ENCODE results near the gene AKAIN1. TPM values are rescaled to one million over a fixed set of nuclear protein-coding genes. Genes with fewer than 3 reads are reported as not detected.

AKAIN1 gene
- total RNA-seq, 1 donor = not detected

DNA sequence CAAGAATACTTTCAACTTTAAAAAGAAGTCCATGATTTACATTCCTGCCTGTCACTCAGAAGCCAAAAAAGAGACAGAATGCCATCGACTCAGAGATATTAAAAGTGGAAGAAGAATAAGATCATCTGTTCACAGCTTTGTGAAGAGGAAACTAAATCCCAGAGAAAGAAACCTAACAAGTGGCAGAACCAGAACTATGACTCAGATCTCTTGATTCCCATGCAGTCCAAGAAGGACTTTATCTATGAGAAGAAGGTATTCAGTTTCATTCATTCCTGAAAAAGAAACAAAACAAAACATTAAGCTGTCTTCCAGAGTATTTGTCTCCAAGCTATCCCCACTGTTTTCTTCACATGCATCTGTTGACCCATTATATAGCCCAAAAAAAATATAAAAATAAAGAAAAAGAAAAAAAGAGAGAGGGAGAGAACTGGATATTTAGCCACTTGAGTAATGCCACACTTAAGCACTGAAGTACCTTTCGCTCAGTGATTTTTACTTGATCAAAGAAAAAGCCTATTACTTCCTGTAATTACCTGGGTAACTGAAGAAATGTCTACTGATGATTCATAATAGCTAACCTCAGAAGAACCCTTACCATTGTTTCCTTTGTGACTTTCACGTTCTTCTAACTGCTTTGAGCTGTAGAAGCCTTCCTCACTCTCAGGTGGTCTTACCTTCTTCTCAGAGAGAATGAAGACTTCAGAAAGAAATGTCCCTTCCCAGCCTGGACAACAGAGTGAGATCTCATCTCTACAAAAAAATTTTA, 17.7 kb upstream of the AKAIN1 start:
- DNase-seq (ENCODE audit: low read depth) = no peak
- no peak overlapping the region for H3K4me3 ChIP-seq (ENCODE audit: low read depth, low read length)
- TF ChIP-seq, protein P1, sequence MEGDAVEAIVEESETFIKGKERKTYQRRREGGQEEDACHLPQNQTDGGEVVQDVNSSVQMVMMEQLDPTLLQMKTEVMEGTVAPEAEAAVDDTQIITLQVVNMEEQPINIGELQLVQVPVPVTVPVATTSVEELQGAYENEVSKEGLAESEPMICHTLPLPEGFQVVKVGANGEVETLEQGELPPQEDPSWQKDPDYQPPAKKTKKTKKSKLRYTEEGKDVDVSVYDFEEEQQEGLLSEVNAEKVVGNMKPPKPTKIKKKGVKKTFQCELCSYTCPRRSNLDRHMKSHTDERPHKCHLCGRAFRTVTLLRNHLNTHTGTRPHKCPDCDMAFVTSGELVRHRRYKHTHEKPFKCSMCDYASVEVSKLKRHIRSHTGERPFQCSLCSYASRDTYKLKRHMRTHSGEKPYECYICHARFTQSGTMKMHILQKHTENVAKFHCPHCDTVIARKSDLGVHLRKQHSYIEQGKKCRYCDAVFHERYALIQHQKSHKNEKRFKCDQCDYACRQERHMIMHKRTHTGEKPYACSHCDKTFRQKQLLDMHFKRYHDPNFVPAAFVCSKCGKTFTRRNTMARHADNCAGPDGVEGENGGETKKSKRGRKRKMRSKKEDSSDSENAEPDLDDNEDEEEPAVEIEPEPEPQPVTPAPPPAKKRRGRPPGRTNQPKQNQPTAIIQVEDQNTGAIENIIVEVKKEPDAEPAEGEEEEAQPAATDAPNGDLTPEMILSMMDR (IDR thresholded peaks at IDR 0.05; ENCODE audit: insufficient read depth, low read length) = no peak

DNA sequence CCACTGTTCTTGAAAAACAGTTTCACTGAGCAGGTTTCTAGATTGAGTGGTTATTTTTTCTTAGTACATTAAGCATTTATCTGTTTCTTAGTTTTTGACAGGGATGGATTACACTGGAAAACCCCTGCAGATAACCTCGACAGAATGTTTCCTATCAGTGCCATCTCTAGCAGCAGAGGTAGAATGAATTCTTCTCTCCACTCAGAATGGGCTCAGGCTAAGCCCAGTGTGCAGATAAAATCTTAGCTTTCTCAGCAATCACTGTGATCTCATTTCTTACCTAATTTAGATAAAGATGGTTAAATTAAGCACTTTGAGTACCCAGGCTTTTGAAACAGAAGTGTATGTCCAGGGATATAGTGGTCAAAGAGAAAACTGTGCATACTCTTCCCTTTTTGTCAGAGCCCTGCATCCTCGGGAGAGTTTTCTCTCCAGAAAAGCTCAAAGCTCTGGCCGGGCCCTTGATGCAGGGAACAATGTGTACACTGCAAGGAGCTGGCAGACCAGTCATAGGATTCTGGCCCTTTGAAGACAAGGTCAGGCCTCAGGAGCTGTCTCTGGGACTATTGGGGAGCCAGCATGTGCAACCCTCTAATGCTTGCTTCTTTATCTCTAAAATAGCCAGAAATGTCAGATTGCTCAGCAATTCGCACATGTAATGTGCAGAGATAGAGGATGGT, 10.6 kb upstream of the AKAIN1 start:
- no peak overlapping the region for H3K4me3 ChIP-seq (ENCODE audit: low read depth, low read length)
- TF ChIP-seq, protein P1 (IDR thresholded peaks at IDR 0.05; ENCODE audit: insufficient read depth, low read length) = no peak
- DNase-seq (ENCODE audit: low read depth) = no peak

DNA sequence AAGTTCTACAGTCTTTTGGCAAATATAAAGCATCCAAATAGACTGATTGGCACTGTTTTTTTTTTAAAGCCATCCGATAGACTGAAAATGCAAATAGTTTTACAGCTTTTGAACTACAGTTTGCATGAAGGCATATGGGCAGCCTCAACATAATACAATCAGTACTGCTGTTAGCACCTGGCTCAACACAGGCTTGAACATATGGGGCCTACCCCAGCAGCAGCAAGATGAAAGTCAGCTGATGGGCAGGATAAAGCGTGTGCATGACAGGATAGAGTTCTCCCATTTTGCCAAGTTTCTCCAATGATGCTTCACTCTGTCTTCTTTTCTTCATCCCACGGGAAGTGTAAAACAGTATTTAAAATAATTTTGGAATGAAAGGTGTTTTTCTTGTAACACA, 1.3 kb upstream of the AKAIN1 start:
- DNase-seq (ENCODE audit: low read depth) = no peak
- TF ChIP-seq, protein P1 (IDR thresholded peaks at IDR 0.05; ENCODE audit: insufficient read depth, low read length) = no peak

DNA sequence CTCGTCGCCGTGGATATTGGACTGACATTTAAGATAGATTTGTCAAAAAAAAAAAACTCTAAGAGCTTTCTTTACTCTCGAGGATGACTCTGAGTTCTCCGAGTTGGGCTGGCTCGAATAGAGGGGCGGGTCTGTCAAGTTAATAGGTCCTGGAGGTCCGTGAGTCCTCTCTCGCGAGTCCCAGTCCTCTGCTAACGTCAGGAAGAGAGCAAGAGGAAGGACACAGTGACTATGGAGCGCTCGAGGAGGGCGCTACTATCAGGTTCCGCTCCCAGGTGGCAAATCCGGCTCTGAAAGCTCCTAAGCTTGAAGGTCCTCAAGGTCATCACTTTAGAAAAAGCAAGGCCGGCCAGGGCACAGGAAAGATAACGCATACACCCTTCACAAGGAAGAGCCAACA, 404 bp upstream of the AKAIN1 start:
- DNase-seq (ENCODE audit: low read depth) = no peak
- H3K4me3 ChIP-seq (ENCODE audit: low read depth, low read length) = no peak overlapping the region
- TF ChIP-seq, protein P1 (IDR thresholded peaks at IDR 0.05; ENCODE audit: insufficient read depth, low read length) = no peak

More for the DNA sequence above, 1.3 kb upstream of the AKAIN1 start:
- no peak overlapping the region for H3K4me3 ChIP-seq (ENCODE audit: low read depth, low read length)

DNA sequence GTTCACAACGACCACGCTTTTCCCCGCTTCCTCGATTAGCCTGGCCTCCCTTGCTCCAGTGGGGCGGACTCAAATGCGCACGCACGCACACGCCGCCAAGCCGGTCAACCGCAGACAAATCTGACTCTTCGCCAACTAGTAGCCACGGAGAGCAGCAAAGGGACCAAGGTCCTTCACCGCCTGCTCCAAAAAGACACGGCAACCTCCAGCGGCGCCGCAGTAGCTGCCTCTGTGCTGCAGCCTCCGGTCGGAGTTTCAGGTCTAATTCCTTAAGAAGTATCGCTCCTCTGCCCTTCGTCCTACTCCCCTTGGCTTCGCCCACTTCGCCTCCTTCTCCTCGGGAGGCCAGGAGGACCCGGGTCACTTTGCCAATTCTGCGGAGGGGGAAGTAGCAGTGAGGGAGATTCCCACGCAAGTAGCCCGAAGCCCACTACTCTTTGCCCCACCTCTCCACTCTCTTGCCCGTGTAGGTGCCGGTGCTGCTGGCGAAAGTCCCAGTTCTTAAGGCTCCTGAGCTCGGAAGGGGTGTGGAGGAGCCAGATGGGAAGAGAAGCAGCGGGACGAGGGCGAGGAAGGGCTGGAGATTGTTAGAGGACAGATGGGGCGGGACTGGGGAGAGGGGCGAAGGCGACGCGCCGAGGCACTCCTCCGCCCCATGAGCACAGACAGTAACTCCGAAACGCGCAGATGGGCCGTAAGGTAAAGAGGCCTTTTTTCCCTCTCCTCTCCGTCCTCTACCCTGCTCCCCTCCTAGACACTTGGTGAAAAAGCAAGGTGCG, 615 bp downstream of the AKAIN1 start:
- H3K4me3 ChIP-seq (ENCODE audit: low read depth, low read length) = no peak overlapping the region
- DNase-seq (ENCODE audit: low read depth) = no peak
- TF ChIP-seq, protein P1 (IDR thresholded peaks at IDR 0.05; ENCODE audit: insufficient read depth, low read length) = no peak

DNA sequence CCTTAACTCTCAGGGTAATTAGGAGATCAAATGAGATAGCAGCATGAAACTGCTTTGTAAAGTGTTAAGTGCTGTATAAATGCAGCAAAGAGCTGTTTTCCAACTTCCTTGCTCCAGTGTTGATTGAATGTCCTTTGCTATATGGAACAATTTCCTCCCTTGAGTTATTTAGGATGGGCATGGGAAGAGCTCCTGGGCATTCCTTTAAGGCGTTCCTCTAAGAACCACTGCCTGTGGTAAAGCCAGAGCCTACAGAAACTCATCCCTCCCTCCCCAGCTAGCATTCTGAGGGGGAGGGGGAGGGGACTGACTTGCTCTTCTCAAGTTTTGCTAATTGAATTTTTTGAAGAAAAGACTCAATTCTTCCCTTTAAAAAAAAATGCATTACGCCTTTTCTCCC, 1.4 kb downstream of the AKAIN1 start:
- no peak overlapping the region for H3K4me3 ChIP-seq (ENCODE audit: low read depth, low read length)
- no peak for DNase-seq (ENCODE audit: low read depth)

More for the DNA sequence above, 1.4 kb downstream of the AKAIN1 start:
- TF ChIP-seq, protein P1 (IDR thresholded peaks at IDR 0.05; ENCODE audit: insufficient read depth, low read length) = no peak

Data from fibroblast of the aortic adventitia (primary cell).